Breast epithelium (tissue), 4 donors: ENCODE measurements around the gene KRT26. TPM values are rescaled to one million over a fixed set of nuclear protein-coding genes. Genes with fewer than 3 reads are reported as not detected.

ENCODE experiments used
- DNase-seq, 2 donors: peaks; one replicate each; pipeline ENCODE4 v3.0.0-alpha.2; 2019; ENCODE audit warnings: low spot score in 2 of 2
- H3K27ac ChIP-seq, 2 donors: fragments of 200-600 bp; sonication (generic) in 1 of 2; one replicate each; pipeline ENCODE4 v1.5.1; 2016 to 2019; ENCODE audit warnings: mild to moderate bottlenecking in 1 of 2
- H3K27me3 ChIP-seq, 2 donors: fragments of 200-600 bp; sonication (generic) in 1 of 2; one replicate each; pipeline versions ENCODE4 v1.5.1 to v1.6.0; 2017 to 2019; ENCODE audit warnings: control low read depth in 1 of 2, mild to moderate bottlenecking in 1 of 2
- H3K36me3 ChIP-seq: fragments of 200-600 bp; one replicate; pipeline ENCODE4 v1.5.1; 2019
- H3K4me1 ChIP-seq, 2 donors: fragments of 200-600 bp; sonication (generic); one replicate each; pipeline ENCODE4 v1.5.1; 2016 to 2019; ENCODE audit warnings: control low read depth in 1 of 2
- H3K4me3 ChIP-seq, 3 donors: fragments of 200-600 bp; sonication (generic); 1 replicate in 2 of 3; 2 replicates in 1 of 3; pipeline ENCODE4 v1.5.1; 2016 to 2019; ENCODE audit warnings: mild to moderate bottlenecking in 3 of 3, moderate library complexity in 2 of 3
- H3K9me3 ChIP-seq, 2 donors: fragments of 200-600 bp; sonication (generic) in 1 of 2; one replicate each; pipeline ENCODE4 v1.5.1; 2016 to 2019; ENCODE audit warnings: control low read depth in 1 of 2
- POLR2A ChIP-seq: fragments of 450-650 bp; IDR thresholded peaks from one replicate; pipeline ENCODE4 v1.6.1; 2016; ENCODE audit warnings: antibody characterized with exemption, mild to moderate bottlenecking, moderate library complexity
- POLR2AphosphoS5 ChIP-seq, 3 donors: sonication (generic); formaldehyde crosslinking; IDR thresholded peaks; one replicate each; pipeline ENCODE4 v1.6.1; 2017; ENCODE audit warnings: antibody characterized with exemption in 3 of 3
- intact Hi-C: fragments of 100-400 bp; cut with DNase I; formaldehyde crosslinking; loops from one replicate; pipeline ENCODE4 v1.15.1; 2023; ENCODE audit warnings: low total_unique reads
- total RNA-seq, 3 donors: library from RNA; depleted of rRNA; stranded (reverse); fragments of >200 nt; gene quantifications; one replicate each; pipeline ENCODE4 v1.1.0, GENCODE V29; 2016
- TF ChIP-seq, protein P1 (sequence below), 3 donors: fragments of 450-650 bp; IDR thresholded peaks; one replicate each; pipeline ENCODE4 v1.5.1; 2016 to 2017; ENCODE audit warnings: antibody characterized with exemption in 3 of 3, mild to moderate bottlenecking in 3 of 3, moderate library complexity in 3 of 3

Gene KRT26, protein sequence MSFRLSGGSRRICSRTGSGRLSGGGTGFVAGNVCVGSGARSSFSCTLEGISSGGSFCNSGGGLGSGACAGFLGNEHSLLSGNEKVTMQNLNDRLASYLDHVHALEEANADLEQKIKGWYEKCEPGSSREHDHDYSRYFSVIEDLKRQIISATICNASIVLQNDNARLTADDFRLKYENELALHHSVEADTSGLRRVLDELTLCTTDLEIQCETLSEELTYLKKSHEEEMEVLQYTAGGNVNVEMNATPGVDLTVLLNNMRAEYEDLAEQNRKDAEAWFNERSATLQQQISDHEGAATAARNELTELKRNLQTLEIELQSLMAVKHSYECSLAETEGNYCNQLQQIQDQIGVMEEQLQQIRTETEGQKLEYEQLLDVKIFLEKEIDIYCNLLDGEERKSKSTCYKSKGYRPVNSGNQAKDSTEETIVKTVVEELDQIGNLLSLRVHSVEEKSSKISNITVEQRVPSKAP
- not detected for total RNA-seq

DNA sequence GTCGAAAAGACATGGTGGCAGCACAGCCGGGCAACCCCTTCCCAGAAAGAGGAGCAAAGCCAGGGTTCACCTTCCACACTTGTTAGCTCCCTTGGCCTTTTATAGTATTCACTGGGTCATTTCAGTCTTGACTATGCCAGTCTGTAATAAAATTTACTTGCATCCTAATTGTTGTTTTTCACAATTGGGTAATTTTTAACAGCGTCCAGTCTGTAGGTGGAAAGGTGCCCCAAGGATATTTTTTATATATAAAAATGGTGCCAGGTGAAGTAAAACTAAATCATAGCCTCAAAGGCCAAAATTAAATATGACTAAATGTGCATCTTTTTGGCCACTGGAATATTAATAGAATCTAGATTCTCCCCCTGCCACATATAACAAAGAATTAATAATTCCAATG is at the start of gene KRT26:
Gene KRT26, minus strand, starts transcription at position 101 of the 400 bp plus-strand sequence. Its CDS starts 88 bp downstream, at position 13.
- no peak for DNase-seq
- Histone ChIP-seq H3K4me3 (no peak within 1 kb of the TSS), H3K36me3 (no peaks in the 10 kb centered on the region), H3K27me3 (peaks cover 0 to 7% of the 10 kb centered on the region in 2 donors), H3K9me3 (no peaks in the 10 kb centered on the region), H3K4me1 (no peaks in the 10 kb centered on the region), H3K27ac (no peak within 1 kb of the TSS)
- intact Hi-C loops: no loop called here
- TF ChIP-seq, protein P1, sequence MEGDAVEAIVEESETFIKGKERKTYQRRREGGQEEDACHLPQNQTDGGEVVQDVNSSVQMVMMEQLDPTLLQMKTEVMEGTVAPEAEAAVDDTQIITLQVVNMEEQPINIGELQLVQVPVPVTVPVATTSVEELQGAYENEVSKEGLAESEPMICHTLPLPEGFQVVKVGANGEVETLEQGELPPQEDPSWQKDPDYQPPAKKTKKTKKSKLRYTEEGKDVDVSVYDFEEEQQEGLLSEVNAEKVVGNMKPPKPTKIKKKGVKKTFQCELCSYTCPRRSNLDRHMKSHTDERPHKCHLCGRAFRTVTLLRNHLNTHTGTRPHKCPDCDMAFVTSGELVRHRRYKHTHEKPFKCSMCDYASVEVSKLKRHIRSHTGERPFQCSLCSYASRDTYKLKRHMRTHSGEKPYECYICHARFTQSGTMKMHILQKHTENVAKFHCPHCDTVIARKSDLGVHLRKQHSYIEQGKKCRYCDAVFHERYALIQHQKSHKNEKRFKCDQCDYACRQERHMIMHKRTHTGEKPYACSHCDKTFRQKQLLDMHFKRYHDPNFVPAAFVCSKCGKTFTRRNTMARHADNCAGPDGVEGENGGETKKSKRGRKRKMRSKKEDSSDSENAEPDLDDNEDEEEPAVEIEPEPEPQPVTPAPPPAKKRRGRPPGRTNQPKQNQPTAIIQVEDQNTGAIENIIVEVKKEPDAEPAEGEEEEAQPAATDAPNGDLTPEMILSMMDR (IDR thresholded peaks at IDR 0.05): no peak
- TF ChIP-seq POLR2A (no peak), POLR2AphosphoS5 (IDR thresholded peaks at IDR 0.05) (no peak)

DNA sequence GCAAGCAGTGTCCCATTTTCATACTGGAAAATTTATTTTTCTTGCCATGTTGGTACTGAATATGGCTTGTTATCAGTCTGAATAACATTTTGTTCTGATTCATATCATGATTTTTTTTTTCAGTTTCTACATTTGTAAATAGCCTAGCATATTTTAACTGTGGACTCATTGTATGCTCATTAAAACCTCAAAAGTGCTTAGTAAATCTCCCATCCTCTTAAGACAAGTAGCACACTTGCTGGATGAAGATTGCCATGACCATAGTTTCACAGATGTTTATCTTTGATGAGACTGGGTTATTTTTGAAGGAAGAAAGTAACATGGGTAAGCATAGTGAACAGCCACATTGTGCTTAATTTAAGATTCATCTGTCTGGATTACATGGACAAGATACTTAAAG is 49.5 kb upstream of the KRT26 start:
- Histone ChIP-seq H3K27me3 (no peaks in the 10 kb centered on the region), H3K4me3 (no peak overlapping the region), H3K27ac (no peak overlapping the region), H3K36me3 (no peaks in the 10 kb centered on the region), H3K4me1 (no peaks in the 10 kb centered on the region), H3K9me3 (no peaks in the 10 kb centered on the region)
- no peak for DNase-seq
- intact Hi-C loops: no loop called here
- TF ChIP-seq POLR2A (no peak), POLR2AphosphoS5 (IDR thresholded peaks at IDR 0.05) (no peak)
- TF ChIP-seq, protein P1 (IDR thresholded peaks at IDR 0.05): no peak

DNA sequence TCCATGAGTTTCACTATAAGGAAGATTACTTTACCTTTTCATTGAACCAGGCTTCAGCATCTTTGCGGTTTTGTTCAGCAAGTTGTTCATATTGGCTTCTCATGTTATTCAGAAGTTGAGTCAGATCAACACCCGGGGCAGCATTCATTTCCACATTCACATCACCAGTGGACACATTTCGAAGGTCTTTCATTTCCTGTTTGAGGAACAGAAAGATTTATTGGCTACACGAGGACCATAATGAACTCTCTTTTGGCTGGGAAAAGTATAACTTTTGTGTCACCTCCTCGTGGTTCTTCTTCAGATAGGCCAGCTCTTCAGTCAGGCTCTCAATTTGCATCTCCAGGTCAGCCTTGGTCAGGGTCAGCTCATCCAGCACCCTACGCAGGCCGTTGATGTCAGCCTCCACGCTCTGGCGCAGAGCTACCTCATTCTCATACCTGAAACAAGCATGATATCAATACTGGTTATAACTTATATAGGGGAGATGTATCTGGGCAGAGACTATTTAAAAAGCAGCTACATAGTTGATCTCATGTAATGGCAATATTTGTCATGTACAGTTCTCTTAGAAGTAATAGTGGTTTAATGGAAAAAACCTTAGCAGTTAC is 48.3 kb upstream of the KRT26 start:
- no peaks in the 10 kb centered on the region for H3K36me3 ChIP-seq
- H3K4me3 ChIP-seq: peak overlapping the region in 1 of 3 donors; percentile 82
- DNase-seq: no peak
- intact Hi-C loops: no loop called here
- TF ChIP-seq, protein P1 (IDR thresholded peaks at IDR 0.05): no peak
- TF ChIP-seq POLR2A (no peak), POLR2AphosphoS5 (IDR thresholded peaks at IDR 0.05) (no peak)
- H3K4me1 ChIP-seq: no peaks in the 10 kb centered on the region
- no peak overlapping the region for H3K27ac ChIP-seq
- no peaks in the 10 kb centered on the region for H3K9me3 ChIP-seq
- no peaks in the 10 kb centered on the region for H3K27me3 ChIP-seq

DNA sequence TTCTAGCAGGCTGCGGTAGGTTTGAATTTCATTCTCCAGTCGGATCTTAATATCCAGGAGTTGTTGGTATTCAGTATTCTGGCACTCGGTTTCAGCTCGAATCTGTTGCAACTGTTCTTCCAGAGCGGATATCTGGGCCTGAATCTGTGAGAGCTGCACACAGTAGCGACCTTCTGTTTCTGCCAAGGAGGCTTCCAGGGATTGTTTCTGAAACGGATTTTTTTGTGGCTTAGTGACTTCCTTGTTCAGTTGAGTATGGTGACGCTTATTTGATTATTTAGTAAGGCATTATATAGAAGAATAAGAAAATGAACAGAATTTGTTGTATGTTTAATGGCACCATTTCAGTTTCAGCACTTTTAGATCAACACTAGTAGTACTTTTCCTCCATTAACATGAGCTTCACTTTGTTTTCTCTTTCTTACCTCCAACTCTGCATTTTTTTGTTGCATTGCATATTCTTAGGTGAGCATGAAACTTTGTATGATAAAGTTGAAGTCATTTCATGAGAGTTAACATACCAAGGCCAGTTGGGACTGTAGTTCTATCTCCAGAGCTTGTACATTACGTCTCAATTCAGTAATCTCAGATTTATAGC is 47.6 kb upstream of the KRT26 start:
- Histone ChIP-seq H3K27me3 (no peaks in the 10 kb centered on the region), H3K36me3 (no peaks in the 10 kb centered on the region), H3K9me3 (no peaks in the 10 kb centered on the region), H3K4me3 (peak overlapping the region; percentile 67 to 82 (median 75)), H3K4me1 (no peaks in the 10 kb centered on the region), H3K27ac (peak overlapping the region; percentile 90 to 97)
- intact Hi-C loops: no loop called here
- no peak for TF ChIP-seq POLR2AphosphoS5 (IDR thresholded peaks at IDR 0.05)
- TF ChIP-seq, protein P1 (IDR thresholded peaks at IDR 0.05): no peak
- no peak for TF ChIP-seq POLR2A
- DNase-seq: no peak
